GM18502 (cell line): ENCODE measurements around the gene PAX2.

Source experiments
- ATAC-seq: cut with Tn5 transposase; IDR thresholded peaks from one replicate; pipeline ENCODE4 v1.9.1; 2021; ENCODE audit warnings: mild to moderate bottlenecking; ENCODE audit not compliant: unreplicated experiment, poor library complexity

The PAX2 gene

DNA sequence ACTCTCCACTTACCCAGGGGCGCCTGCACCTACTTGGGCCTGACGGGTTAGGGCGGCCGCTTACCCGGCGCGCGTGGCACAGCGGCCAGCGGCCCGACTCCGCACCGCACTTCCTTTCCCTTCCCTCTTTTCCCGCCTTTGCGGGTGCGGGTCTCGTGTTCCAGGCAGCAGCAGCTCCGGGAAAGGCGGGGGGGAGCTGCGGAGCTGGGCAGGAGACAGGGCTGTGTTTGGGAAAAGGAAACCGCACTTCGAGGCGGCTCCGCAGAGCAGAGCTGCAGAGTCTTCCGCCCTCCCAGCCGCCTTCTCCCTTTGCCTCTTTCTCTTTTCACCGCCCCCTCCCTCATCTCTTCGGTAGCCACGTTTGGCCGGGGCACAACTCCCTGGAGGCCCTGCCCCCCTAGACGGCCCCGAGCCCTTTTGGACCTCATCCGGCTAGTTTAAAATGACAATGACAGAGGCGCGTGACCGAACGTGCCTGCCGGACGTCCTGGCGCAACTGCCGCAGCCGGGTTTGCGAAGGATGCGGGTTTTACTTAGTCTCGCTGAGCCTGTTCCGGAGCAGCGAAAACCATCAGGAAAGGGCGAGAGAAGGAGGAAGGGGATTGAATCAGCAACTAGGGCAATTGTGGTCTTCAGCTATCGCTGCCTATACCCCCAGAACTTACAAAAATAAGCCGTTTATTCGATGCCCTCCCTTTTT, 7.9 kb upstream of the PAX2 start:
- ATAC-seq, result no peak

DNA sequence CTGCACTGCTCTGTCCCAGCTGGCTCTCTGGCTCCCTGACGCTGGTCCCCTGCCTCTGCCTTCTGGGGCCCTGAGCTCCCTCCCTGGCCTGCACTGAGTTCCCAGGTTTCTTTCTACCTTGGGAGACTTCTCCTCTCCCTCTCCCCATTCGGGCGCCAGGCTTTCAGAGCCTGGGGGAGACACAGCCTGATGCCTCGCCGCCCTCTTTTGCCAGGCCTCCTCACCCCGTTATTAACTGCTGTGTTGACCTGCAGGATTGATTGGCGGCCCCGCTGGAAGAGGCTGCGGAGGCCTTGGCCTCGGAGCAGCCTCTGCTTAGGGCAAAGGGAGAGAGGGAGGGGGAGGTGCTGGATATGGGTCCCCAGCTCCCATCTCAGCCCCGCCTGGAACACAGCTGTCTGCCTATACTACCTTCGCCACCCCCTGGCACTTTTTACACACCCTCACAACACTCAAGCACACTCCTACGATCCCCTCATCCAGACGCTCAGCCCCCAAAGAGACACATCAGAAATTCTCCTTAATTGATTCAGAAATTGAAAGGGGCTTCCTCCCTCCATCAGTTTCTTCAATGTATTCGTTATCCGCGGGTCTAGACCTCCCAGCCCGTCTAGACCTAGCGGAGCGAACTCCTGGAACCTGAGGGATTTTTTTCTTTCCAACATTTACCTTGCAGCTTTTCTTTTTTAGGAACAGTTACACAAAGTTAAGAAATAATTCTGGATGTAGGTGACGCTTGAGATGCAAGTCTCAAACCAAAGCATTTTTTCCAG, 7.1 kb upstream of the PAX2 start:
- no peak for ATAC-seq

GRCh38 chr10:100739517-100740368, 5.6 kb upstream of the PAX2 start:
- ATAC-seq, result no peak

DNA sequence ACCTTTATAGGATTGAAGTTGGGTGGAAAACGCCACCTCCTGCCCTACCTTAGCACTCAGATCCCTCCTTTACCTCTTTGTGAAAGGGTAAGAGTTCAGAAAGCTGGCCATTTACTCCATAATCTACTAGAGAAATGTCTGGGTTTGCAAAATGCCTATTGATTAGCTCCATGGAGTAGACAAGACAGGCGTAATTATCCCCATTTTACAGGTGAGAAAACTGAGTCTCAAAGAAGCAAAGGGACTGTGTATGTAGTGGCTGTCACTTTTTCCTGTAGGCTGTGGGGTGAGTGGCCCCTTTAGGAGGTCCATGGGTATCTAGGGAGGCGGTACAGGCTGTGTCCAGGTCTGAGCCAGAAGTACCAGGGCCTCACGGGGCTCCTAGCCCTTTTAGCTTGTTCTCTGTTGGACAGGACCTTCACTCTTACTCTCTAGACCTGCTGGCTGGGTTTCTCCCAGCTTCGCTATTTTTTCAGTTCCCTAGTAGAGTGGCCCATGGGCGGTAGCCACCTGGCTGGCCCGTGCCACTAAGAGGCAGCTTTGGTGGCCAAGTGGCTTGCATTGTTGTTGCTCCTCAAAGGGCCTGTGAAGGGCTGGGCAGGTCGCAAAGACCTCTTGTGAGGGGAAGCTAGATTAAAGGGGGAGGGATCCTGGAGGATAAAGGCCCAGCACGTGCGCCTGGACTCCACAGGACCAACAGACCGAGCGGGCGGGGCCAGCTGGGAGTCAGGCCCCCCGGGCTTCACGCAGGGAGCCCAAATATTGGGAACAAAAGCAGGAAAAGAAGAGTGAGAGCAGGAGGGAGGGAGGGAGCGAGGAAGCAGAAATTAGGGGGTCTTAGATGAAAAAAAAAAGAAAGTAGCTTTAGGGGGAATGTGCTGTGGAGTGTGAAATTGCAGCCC, 4.7 kb upstream of the PAX2 start:
- no peak for ATAC-seq

GRCh38 chr10:100741378-100742075, 3.9 kb upstream of the PAX2 start:
- ATAC-seq, result no peak

- no peak for ATAC-seq
Observed at GRCh38 chr10:100742076-100742771, 3.2 kb upstream of the PAX2 start.

DNA sequence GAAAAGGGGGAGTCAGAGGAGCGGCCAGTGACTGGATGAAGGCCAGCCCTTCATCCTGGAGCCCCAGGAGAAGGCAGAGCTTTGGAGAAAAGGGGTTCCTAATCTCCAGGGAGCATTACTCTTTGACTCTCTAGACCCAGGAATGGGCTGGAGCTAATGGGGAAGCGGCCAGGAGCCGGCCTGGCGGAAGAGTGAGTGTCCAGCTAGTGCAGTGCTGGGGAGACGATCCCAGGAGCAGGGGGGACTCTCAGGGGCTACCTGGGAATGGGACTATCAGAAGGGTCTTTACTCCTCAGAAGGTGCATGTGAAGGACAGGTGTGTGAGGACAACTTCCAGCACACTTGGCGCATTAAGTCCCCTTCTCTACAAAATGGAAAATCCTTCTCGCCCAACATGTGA, 2.4 kb upstream of the PAX2 start:
- no peak for ATAC-seq

- ATAC-seq, result no peak
Observed at GRCh38 chr10:100743626-100744135, 1.7 kb upstream of the PAX2 start.

GRCh38 chr10:100744136-100744986, 1.0 kb upstream of the PAX2 start:
- ATAC-seq, result no peak

- ATAC-seq, result no peak
Observed at GRCh38 chr10:100745882-100746783, 751 bp downstream of the PAX2 start.

DNA sequence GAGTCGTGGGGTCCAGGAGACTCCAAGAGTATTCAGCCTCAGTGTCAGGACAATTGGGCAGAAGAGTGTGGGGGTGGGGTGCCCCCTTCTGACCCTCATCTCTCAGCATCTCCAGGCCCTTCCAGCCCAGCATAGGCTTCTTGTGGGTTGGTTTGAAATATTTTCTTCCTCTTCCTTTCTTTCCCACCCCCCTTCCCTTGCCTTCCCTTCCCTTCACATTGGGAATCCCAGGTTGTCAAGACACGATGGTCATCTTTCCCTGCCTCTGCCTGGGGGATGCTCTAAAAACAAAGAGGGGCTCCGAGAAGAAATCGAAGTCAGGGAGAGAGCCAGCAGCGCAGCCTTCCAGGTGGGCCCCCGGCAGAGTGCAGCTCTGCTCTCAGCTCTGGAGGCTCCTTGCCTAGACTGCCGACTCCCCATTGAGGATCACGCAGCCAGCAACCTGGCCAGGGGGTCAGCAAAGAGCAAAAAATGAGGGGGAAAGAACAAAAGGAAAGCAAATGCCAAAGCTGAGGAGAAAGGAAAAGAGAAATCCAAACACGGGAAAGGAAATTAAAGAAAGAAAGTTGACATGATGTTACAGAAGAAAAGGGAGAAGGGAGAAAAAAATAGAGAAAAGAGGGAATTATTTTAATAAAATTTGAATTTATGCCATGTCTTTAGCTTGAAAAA, 1.5 kb downstream of the PAX2 start:
- ATAC-seq, result no peak

GRCh38 chr10:100747456-100748230, 2.3 kb downstream of the PAX2 start:
- ATAC-seq, result no peak

GRCh38 chr10:100748231-100749058, 3.1 kb downstream of the PAX2 start:
- no peak for ATAC-seq

GRCh38 chr10:100749059-100749308, 3.6 kb downstream of the PAX2 start:
- no peak for ATAC-seq
